HUES64 (cell line): ENCODE results near the gene MYOZ3.

ENCODE experiments used
- H3K27ac ChIP-seq: 2 replicates; pipeline ENCODE4 v1.7.0; 2013; ENCODE audit warnings: low read depth, low read length, inconsistent platforms
- H3K27me3 ChIP-seq: 2 replicates; pipeline ENCODE4 v1.6.1; 2013; ENCODE audit warnings: mild to moderate bottlenecking, low read length; ENCODE audit not compliant: insufficient read depth
- H3K36me3 ChIP-seq: 2 replicates; pipeline ENCODE4 v1.6.1; 2013; ENCODE audit warnings: mild to moderate bottlenecking, low read length; ENCODE audit not compliant: insufficient read depth
- H3K4me1 ChIP-seq: 2 replicates; pipeline ENCODE4 v1.6.1; 2013; ENCODE audit warnings: mild to moderate bottlenecking, low read length, moderate library complexity; ENCODE audit not compliant: insufficient read depth
- H3K4me3 ChIP-seq: 2 replicates; pipeline ENCODE4 v1.5.1; 2013; ENCODE audit warnings: mild to moderate bottlenecking, low read length, moderate library complexity
- H3K9ac ChIP-seq: 2 replicates; pipeline ENCODE4 v1.6.1; 2013; ENCODE audit warnings: mild to moderate bottlenecking, low read depth, low read length
- H3K9me3 ChIP-seq: 2 replicates; pipeline ENCODE4 v1.6.1; 2013; ENCODE audit warnings: low read depth, low read length; ENCODE audit not compliant: insufficient read depth
- WGBS: fragments of 150-250, 120-280 bp; methylation state at CpG from one replicate; pipeline ENCODE4 v1.1.7; 2013; ENCODE audit warnings: missing lambda C conversion rate; 5-methylcytosine and 5-hydroxymethylcytosine counted together

The MYOZ3 gene

GRCh38 chr5:150638053-150638444, 23.0 kb upstream of the MYOZ3 start:
- Histone ChIP-seq H3K9me3 (no peaks in the 10 kb centered on the region), H3K4me1 (peaks cover 10% of the 10 kb centered on the region; the same call in 1 of the 2 replicates), H3K9ac (no peak overlapping the region), H3K27me3 (no peaks in the 10 kb centered on the region), H3K36me3 (no peaks in the 10 kb centered on the region), H3K4me3 (no peak overlapping the region), H3K27ac (no peak overlapping the region; the same call in 1 of the 2 replicates)
- 45% methylated on average over 1 of the region's 1 CpG for WGBS

- Histone ChIP-seq H3K4me3 (no peak overlapping the region), H3K9ac (no peak overlapping the region), H3K9me3 (no peaks in the 10 kb centered on the region), H3K27me3 (no peaks in the 10 kb centered on the region), H3K4me1 (peaks cover 10% of the 10 kb centered on the region; the same call in 1 of the 2 replicates), H3K27ac (no peak overlapping the region), H3K36me3 (no peaks in the 10 kb centered on the region)
- 79% methylated on average over 6 of the region's 6 CpGs for WGBS
These were observed 22.3 kb upstream of the MYOZ3 start for GRCh38 chr5:150638488-150639376.

- Histone ChIP-seq H3K9ac (no peak overlapping the region), H3K36me3 (no peaks in the 10 kb centered on the region), H3K4me1 (peaks cover 14% of the 10 kb centered on the region)
These were observed 21.7 kb upstream of the MYOZ3 start for GRCh38 chr5:150639377-150639692.

GRCh38 chr5:150639751-150640150, 21.3 kb upstream of the MYOZ3 start:
- 87% methylated on average over 5 of the region's 5 CpGs for WGBS

More at GRCh38 chr5:150639377-150639692, 21.7 kb upstream of the MYOZ3 start:
- no peaks in the 10 kb centered on the region for H3K27me3 ChIP-seq
- H3K27ac ChIP-seq, result no peak overlapping the region
- WGBS, result 82% methylated on average over 3 of the region's 3 CpGs
- no peaks in the 10 kb centered on the region for H3K9me3 ChIP-seq
- no peak overlapping the region for H3K4me3 ChIP-seq

GRCh38 chr5:150640311-150641005, 20.6 kb upstream of the MYOZ3 start, which contains the start of gene SYNPO:
TSS of gene SYNPO (plus strand) at chr5:150640660. CDS start at chr5:150648276, 7,616 bp downstream.
- no peaks in the 10 kb centered on the region for H3K9me3 ChIP-seq
- H3K4me3 ChIP-seq, result no peak within 1 kb of the TSS
- H3K27me3 ChIP-seq, result no peaks in the 10 kb centered on the region
- no peaks in the 10 kb centered on the region for H3K36me3 ChIP-seq
- no peak within 1 kb of the TSS for H3K9ac ChIP-seq
- peaks cover 24% of the 10 kb centered on the region for H3K4me1 ChIP-seq
- peak within 1 kb of the TSS; percentile 47; the same call in 1 of the 2 replicates for H3K27ac ChIP-seq
- 48% methylated on average over 13 of the region's 14 CpGs for WGBS

More at GRCh38 chr5:150639751-150640150, 21.3 kb upstream of the MYOZ3 start:
- H3K4me1 ChIP-seq, result peaks cover 17% of the 10 kb centered on the region
- no peak overlapping the region for H3K4me3 ChIP-seq
- H3K9me3 ChIP-seq, result no peaks in the 10 kb centered on the region
- no peaks in the 10 kb centered on the region for H3K36me3 ChIP-seq
- H3K27ac ChIP-seq, result no peak overlapping the region
- no peaks in the 10 kb centered on the region for H3K27me3 ChIP-seq
- no peak overlapping the region for H3K9ac ChIP-seq

- Histone ChIP-seq H3K27ac (peak overlapping the region; percentile 47; the same call in 1 of the 2 replicates), H3K4me1 (peaks cover 27% of the 10 kb centered on the region), H3K9ac (no peak overlapping the region), H3K9me3 (no peaks in the 10 kb centered on the region), H3K27me3 (no peaks in the 10 kb centered on the region), H3K36me3 (no peaks in the 10 kb centered on the region), H3K4me3 (no peak overlapping the region)
- WGBS, result 60% methylated on average over 9 of the region's 9 CpGs
These were observed 20.0 kb upstream of the MYOZ3 start for GRCh38 chr5:150641006-150641570.

GRCh38 chr5:150641824-150642566, 19.1 kb upstream of the MYOZ3 start:
- WGBS, result 93% methylated on average over 5 of the region's 5 CpGs
- no peak overlapping the region for H3K9ac ChIP-seq
- H3K4me1 ChIP-seq, result peaks cover 27% of the 10 kb centered on the region

GRCh38 chr5:150642567-150642927, 18.5 kb upstream of the MYOZ3 start:
- Histone ChIP-seq H3K4me3 (no peak overlapping the region), H3K36me3 (no peaks in the 10 kb centered on the region), H3K4me1 (peaks cover 27% of the 10 kb centered on the region), H3K27me3 (no peaks in the 10 kb centered on the region), H3K9ac (no peak overlapping the region), H3K9me3 (no peaks in the 10 kb centered on the region), H3K27ac (peak overlapping the region; percentile 11; the same call in 1 of the 2 replicates)
- 83% methylated on average over 5 of the region's 5 CpGs for WGBS

More at GRCh38 chr5:150641824-150642566, 19.1 kb upstream of the MYOZ3 start:
- no peaks in the 10 kb centered on the region for H3K36me3 ChIP-seq
- no peak overlapping the region for H3K27ac ChIP-seq
- no peaks in the 10 kb centered on the region for H3K9me3 ChIP-seq
- H3K27me3 ChIP-seq, result no peaks in the 10 kb centered on the region
- no peak overlapping the region for H3K4me3 ChIP-seq

- Histone ChIP-seq H3K9me3 (no peaks in the 10 kb centered on the region), H3K27ac (no peak overlapping the region; the same call in 1 of the 2 replicates), H3K4me3 (no peak overlapping the region), H3K4me1 (peaks cover 27% of the 10 kb centered on the region), H3K36me3 (no peaks in the 10 kb centered on the region), H3K9ac (no peak overlapping the region), H3K27me3 (no peaks in the 10 kb centered on the region)
- WGBS, result 91% methylated on average over 9 of the region's 12 CpGs
These were observed 17.9 kb upstream of the MYOZ3 start for GRCh38 chr5:150642991-150643710.

GRCh38 chr5:150644058-150644457, 17.0 kb upstream of the MYOZ3 start:
- Histone ChIP-seq H3K9me3 (no peaks in the 10 kb centered on the region), H3K4me1 (peaks cover 27% of the 10 kb centered on the region), H3K36me3 (no peaks in the 10 kb centered on the region), H3K27ac (peak overlapping the region; percentile 14; the same call in 1 of the 2 replicates), H3K9ac (no peak overlapping the region), H3K27me3 (no peaks in the 10 kb centered on the region), H3K4me3 (no peak overlapping the region)
- WGBS, result 51% methylated on average over 5 of the region's 5 CpGs
